KG1 (cell line): ENCODE results near the gene SAMM50.

ENCODE experiments used
- DNase-seq: peaks from one replicate; lab custom pipeline; 2025; lab: John Stamatoyannopoulos, UW

The SAMM50 gene

GRCh38 chr22:43976861-43977795 is 21.9 kb downstream of the SAMM50 start:
- DNase-seq: no peak

GRCh38 chr22:43978558-43978957 is 23.3 kb downstream of the SAMM50 start:
- no peak for DNase-seq

DNA sequence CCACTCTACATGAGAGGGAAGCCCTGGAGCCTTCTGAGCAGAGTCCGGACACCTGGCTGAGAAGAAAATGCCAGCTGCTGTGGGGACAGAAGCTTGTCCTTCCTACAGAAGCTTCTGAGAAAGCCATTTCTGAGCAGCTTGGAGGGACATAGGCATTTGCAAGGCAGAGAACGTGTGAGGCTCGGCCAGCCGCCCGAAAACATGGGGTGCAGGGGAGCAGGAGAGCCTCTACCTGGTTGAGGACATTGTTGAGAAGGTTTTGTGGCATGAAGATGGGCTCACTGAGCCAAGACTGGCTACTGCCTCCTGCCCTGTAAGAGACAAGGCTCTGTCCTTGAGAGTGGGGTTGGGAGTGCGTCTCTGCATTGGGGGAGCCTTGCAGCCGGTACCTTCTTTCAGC is 25.3 kb downstream of the SAMM50 start:
- DNase-seq: no peak

- no peak for DNase-seq
Measured at GRCh38 chr22:43980996-43981395, 25.8 kb downstream of the SAMM50 start.

DNA sequence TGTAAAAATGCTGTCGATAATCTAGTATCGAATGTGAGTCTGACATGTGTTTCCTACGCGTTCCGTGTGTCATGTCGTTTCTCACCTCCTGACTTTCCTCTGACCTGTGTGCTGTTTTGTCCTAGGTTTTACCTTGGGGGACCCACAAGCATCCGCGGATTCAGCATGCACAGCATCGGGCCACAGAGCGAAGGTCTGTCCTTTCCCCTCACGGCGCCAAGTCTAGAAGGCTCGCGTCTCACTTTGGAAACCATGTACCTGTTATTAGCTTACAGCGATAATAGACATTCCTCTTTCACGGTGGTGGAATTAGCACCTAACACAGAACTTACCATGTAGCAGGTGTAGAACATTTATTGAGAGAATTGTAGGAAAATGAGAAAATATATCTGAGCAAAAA is 28.6 kb downstream of the SAMM50 start:
- no peak for DNase-seq

DNA sequence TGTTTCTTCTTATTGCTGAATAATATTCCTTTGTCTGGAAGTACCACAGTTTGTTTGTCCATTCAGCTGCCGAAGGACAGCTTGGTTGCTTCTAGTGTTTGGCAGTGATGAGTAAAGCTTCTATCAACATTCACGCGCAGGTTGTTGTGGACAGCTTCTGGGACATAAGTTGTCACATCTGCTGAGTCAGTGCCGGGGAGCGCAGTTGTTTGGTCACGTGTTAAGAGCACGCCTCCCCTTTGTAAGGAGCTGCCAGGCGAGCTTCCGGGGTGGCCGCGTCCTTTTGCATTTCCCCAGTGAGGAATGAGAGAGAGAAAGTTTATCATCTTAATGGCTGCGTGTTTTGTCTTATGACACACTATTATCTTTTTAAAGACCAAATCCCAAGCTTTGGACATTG is 30.3 kb downstream of the SAMM50 start:
- no peak for DNase-seq

DNA sequence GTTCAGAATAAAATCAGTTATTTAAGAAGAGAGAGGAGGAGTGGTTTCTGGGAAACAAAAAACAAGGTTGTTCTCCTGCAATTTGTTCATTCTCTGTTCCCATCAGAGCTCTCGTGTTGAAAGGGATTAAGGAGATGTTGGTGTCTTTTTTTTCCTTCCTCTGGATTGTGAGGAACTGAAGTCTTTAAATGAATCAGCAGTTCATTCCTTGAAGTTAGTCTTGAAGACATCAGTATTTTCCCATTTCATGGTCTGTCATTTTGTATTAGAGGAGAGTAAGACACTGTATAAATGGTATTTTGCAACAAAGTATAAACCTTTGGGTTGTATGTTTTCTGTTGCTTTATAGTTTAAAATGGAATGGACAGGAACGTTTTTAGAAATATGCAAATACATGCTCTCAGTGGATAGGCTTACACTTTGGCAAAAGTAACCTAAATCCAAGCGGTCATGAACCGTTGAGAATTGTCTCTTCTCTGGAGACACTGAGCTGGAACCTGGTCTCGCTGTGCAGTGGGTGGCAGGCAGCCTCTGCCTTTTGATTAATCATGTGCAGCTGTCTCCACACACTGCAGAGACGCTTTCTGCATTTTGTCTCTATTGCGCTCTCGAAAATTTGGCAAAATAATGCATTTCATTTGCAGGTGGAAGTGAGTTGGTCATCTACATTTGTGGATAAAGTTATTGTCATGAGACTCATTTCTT is 33.0 kb downstream of the SAMM50 start:
- DNase-seq: no peak

DNA sequence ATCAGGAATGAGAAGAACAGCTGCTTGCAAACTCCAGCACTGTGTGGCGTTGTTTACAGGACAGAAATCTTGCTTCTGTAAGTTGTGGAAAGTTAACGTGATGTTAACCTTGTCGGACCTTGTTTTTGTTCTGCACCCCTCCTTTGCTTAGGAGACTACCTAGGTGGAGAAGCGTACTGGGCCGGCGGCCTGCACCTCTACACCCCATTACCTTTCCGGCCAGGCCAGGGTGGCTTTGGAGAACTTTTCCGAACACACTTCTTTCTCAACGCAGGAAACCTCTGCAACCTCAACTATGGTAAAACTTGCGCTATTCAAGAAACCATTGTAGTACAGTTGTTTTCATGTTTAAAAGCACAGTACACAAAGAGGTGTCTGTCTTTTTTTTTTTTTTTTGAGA is 33.7 kb downstream of the SAMM50 start:
- DNase-seq: no peak

- DNase-seq: no peak
Measured at GRCh38 chr22:43990044-43990443, 34.8 kb downstream of the SAMM50 start.

- no peak for DNase-seq
Measured at GRCh38 chr22:43991316-43992020, 36.2 kb downstream of the SAMM50 start.

GRCh38 chr22:43992331-43992821 is 37.1 kb downstream of the SAMM50 start:
- no peak for DNase-seq

- peak; percentile 17 for DNase-seq
Measured at GRCh38 chr22:43993072-43993760, 38.0 kb downstream of the SAMM50 start.

DNA sequence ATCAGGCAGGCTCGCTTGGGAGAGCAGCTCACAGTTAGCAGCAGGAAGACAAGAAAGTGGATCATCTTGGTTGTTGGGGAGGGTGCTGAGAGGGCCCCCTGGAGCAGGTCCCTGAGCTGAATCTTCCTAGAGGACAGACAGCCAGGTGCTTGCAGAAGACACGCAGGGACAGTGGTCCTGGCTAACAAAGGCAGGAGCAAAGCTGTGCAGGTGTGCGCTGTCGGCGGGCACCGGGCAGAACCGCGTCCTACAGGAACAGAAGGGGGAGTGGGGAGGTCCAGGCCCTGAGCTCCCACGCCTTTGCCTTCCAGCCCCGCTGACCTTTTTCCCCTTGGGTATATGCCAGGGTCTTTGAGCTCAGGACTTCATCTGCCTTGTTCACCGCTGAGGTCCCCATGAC is 38.8 kb downstream of the SAMM50 start:
- DNase-seq: no peak

GRCh38 chr22:43994416-43994815 is 39.2 kb downstream of the SAMM50 start:
- DNase-seq: no peak

- DNase-seq: no peak
Measured at GRCh38 chr22:43995057-43995685, 39.9 kb downstream of the SAMM50 start.

GRCh38 chr22:43995798-43996169 is 40.5 kb downstream of the SAMM50 start:
- no peak for DNase-seq

DNA sequence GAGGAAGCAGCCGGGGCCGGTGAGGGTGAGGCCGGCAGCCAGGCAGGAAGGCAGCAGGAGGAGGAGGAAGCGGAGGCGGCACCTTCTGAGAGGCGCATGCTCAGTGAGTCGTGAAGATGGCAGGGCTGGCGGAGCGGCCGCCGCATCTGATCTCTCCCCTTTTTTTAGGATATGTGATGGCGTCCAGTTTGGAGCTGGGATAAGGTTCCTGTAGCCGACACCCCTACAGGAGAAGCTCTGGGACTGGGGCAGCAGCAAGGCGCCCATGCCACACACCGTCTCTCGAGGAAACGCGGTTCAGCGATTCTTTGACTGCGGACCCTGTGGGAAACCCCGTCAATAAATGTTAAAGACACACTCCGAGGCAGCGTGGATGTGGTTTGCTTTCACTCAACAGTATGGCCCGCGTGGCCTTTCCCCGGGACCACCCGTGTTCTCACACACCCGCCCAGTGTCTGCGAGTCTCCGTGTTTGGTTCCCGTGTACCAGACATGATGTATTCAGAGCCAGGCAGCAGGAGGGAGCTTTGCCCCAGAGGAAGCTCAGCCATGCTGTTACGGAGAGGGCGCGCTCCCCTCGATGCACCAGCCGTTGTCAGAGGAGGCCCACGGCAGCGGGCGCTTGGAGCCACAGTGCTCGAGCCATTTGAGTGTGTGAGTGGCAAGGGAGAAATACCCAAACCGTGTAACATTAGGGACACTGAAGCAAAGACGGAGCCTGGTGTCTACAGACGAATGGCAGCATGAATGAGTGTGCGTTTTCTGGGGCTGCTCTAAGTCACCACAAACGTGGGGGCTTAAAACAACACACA is 41.1 kb downstream of the SAMM50 start:
- DNase-seq: peak; percentile 23

DNA sequence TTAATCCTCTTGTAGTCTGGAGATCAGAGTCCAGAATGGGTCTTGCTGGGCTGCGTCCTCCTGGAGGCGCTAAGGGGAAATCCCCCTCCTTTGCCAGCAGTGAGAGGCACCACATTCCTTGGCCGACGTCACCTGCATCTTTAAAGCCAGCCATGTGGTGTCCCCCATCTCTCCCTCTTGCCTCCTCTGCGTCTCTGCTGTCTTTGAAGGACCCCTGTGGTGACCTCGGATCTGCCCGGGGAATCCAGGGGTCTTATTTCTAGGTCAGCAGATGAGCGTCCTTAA is 41.7 kb downstream of the SAMM50 start:
- DNase-seq: no peak

DNA sequence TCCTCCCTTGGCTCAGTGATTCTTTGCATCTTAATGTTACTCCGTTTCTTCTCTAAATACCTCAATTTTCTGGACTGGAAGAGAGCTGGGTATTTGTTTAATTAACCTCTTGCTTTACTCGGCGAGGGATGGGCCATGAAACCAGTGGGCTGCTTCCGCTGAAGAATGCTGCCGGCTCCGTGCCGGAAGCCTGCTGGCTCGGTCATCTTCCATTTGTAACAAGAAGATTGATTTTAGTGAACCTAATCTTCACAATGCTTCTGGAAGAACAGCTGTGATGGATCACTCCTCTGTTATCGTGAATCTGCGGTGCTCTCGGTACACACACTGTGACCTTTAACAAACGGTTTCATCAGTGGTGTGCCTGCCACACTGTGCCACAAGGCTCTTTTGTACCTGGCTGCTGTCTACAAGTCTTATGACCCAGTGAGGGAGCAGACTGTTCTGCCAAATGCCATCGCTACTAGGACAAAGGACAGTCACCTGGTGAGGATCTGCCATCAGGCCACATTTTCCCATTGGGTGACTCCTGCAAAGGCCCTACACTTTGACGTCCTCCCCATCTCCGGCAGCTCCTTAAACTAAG is 43.5 kb downstream of the SAMM50 start:
- DNase-seq: no peak

DNA sequence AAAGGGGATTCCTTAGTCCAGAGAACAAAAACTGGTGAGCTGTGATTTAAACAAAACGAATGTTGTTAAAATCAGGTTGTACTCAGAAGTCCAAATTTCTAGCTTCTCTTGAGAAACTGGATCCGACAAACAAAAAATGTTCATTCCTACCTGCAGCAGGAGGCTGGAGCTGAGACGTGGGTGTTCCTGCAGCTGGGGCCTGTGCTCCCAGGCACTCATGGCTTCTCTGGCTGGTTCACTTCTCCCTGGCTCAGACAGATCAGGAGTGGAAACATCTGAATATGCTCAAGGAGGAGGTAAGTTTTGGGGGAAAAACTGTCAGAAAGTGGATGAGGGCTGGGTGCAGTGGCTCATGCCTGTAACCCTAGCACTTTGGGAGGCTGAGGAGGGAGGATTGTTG is 44.1 kb downstream of the SAMM50 start:
- no peak for DNase-seq
